NCI-H510A treated with DMSO at 0.1 percent for 48 hours (cell line): Measurements from ENCODE around the gene VEGFB.
"Not testable (repeated sequence)": the region's sequence is repeated elsewhere in the genome, so short reads cannot be mapped to it uniquely, and the experiment has no call there.

Source experiments
- DNase-seq: peaks from one replicate; lab custom pipeline; 2025; lab: John Stamatoyannopoulos, UW

VEGFB gene

DNA sequence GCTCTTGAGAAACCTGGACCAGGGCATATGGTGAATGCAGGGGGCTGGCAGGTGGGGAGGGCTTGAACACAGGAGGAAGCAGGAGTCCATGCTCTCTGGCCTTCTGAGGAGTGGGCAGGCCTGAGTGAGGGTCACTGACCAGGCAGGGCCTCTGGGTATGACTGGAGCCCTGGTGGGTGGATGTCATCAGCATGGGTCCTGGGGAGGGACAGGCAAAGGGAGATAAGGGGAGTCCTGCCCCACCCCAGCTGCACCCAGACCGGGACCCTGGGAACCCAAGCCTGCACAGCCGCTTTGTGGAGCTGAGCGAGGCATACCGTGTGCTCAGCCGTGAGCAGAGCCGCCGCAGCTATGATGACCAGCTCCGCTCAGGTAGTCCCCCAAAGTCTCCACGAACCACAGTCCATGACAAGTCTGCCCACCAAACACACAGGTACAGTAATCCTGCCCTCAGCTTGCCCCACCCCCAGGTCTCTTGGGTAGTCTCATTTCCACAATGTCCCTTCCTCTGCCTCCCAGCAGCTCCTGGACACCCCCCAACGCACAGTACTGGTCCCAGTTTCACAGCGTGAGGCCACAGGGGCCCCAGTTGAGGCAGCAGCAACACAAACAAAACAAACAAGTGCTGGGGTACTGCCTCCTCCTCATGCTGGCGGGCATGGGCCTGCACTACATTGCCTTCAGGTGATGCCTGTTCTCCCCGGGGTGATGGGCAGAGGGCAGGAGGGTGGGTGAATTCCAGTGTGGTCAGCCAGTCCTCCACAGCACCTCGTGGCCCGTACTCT is 2.0 kb upstream of the VEGFB start:
- DNase-seq = no peak

DNA sequence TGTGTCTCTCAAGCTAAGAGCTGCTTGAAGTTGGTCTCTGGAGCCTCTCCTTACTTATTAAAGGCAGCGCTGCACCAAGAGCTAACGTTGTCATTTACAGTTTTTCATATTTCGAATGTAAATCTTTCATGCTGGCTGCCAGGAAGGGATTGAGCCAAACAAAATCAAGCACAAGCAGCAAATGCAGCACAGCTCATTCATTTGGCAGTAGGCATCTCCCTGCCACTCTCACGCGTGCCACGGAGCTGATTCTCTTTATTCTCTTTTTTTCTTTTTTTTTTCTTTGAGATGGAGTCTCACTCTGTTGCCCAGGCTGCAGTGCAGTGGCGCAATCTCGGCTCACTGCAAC is 1.4 kb upstream of the VEGFB start:
- no peak for DNase-seq

DNA sequence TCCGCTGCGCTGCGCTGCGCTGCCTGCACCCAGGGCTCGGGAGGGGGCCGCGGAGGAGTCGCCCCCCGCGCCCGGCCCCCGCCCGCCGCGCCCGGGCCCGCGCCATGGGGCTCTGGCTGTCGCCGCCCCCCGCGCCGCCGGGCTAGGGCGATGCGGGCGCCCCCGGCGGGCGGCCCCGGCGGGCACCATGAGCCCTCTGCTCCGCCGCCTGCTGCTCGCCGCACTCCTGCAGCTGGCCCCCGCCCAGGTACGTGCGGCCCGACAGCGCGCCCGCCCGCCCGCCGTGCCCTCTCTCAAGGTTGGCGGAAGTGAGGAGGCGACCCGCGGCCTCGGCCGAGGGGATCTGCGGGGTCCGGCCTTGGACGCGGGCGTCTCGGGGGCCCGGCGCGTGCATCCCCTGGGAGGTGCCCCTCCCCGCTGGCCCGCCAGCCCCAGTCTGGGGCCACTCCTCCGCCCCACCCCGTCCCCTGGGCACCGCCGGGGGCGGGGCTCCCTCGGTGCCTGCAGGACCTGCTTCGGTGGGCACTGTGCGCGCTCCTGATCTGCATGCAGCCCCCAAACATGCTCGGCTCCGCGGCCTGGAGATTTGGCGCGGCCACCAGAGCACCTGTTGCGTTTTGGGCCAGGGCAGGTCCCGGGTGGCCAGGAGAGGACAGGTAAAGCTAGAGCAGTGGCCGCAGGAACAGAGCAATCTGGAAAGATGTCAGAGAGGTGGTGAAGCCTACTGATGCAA is 429 bp downstream of the VEGFB start:
- no peak for DNase-seq

DNA sequence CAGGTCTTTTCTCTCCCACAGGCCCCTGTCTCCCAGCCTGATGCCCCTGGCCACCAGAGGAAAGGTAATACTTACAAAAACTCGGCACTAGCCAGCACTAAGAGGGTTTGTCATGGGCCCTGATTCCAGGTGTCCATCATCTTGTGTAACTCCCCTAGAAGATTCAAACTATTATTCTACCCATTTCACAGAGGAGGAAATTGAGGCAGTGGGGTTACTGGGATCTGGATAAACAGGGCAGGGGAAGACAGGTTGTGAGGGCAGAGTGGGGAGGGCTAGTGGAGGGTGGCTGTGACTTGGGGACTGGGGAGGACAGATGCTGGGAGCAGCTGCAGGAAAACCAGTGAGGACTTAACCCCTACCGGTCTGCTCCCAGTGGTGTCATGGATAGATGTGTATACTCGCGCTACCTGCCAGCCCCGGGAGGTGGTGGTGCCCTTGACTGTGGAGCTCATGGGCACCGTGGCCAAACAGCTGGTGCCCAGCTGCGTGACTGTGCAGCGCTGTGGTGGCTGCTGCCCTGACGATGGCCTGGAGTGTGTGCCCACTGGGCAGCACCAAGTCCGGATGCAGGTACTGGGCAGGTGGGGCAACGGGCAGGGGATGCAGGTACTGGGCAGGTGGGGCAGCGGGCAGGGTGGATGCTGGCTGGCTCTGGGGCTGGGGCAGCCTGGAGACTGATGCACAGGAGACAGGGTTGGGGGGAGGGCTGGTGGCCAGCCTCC is 1.2 kb downstream of the VEGFB start:
- no peak for DNase-seq

DNA sequence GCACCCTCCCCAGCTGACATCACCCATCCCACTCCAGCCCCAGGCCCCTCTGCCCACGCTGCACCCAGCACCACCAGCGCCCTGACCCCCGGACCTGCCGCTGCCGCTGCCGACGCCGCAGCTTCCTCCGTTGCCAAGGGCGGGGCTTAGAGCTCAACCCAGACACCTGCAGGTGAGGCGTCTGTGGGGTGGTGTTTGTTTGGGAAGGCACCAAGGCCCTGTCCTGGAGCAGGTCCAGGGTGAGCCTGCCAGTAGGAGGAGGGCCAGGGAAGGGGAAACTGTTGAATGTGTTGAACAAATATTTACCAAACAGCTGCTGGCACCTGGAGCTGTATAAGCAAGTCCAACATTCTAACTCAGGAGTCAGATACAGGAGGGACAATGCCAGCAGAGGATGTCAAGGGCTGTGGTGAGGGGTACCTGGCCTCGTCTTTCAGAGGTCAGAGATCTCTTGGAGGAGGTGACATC is 3.1 kb downstream of the VEGFB start:
- DNase-seq = peak; percentile 95

DNA sequence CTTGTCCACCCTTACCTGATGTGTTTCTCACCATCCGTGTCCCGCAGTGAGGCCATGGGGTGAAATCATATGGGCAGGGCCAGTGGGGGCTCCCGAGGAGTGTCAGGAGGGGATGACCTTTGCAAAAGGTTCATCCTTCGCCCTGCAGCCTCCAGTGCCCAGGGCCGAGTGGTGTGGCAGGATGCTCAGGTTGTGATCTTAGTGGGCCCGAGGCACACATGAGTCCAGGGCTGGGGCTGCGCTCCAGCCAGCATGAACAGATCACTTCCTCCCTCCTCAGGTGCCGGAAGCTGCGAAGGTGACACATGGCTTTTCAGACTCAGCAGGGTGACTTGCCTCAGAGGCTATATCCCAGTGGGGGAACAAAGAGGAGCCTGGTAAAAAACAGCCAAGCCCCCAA is 3.7 kb downstream of the VEGFB start:
- DNase-seq = peak; percentile 28

DNA sequence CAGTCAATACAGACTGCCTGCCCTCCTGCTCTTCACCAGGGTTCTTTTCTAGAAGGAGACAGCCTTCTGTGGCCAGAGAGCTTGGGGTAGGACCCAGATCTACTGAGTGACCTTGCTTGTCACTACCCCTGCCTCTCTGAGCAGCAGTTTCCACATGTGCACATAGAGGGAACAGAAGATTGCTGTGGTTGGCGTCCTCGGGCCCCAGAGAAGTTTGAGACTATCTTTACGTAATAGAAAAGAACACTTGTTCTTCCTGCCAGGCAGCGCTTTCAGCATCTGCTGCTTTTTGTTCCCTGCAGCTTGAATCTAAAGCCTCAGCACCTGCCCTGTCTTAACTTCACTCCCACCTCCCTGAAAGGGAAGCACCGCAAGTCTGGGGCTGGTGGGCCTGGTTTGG is 4.6 kb downstream of the VEGFB start:
- DNase-seq = no peak

DNA sequence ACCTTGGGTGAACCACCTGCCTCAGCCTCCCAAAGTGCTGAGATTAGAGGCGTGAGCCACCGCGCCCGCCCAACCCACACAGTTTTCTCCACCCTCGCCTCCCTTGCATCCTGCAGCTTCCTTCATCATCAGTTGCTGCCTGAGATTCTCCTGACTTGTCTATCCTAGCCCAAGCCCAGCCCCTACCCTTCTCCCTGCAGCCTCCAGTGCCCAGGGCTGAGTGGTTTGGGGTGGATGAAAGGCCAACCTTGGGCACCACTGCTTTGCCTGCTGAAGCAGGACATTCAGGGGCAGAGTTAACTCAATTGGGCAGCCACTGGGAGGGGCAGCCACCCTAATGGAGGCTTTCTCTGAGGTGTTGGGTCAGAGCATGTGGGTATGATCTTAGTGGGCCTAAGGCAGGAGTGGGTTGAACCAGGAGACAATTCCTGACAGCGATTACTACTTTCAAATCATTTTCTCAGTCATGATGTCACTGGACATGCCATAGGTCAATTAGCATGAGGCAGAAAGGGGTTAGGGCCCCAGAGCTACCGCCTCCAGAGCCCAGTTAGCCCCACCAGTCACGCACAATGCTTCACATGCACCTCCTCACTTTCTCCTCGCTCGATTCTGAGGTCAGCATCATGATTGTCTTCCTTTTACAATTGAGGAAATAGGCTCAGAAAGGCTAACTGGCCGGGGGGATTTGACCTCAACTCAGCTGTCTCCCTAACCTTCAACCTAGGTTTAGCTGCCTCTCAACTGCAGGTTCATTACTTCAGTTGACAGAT is 5.5 kb downstream of the VEGFB start:
- no peak for DNase-seq

DNA sequence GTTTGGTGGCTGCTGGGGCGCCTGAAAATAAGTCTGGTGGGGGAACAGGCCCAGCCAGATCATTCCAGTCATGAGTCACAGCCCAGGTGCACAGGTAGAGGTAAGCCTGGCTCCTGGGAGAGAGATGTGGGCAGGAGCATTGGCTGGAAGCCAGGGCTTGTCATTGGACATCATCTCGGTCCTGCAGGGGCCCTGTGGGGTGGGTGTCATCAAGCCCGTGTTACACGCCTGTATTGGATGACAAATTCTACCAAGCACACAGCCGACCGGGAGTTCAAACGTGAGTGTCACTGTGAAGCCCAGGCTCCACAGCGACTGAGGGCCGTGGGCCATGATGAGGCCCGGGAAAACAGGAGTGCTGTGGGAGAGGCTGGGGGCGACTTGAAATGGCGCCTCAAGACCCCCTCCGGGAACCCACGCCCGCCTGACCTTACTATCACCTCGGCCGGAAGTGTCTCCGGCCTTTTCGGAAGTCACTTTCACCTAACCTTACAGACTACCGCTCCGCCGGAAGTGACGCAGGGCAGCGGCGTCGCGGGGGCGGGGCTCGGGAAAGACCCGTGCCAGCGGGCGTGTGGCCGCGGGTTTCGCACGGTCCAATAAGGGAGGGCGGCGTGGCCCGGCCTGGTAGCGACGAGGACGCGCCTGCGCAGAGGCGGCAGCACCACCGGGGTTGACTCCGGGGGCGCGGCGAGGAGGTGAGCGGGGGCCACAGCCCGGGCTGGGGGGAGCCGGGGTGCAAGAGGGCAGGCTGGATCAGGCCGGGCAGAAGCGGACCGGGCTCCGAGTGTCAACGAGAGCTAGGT is 6.3 kb downstream of the VEGFB start, which contains the start of gene FKBP2:
Gene FKBP2 (plus strand): TSS at position 661 of the 806 bp plus-strand sequence. CDS start 1,293 bp downstream, outside the sequence.
- DNase-seq = peak; percentile 91

- no peak for DNase-seq
Observed at GRCh38 chr11:64241241-64241490, 6.8 kb downstream of the VEGFB start.

- DNase-seq = peak; percentile 97
Observed at GRCh38 chr11:64241491-64242374, 7.3 kb downstream of the VEGFB start.

DNA sequence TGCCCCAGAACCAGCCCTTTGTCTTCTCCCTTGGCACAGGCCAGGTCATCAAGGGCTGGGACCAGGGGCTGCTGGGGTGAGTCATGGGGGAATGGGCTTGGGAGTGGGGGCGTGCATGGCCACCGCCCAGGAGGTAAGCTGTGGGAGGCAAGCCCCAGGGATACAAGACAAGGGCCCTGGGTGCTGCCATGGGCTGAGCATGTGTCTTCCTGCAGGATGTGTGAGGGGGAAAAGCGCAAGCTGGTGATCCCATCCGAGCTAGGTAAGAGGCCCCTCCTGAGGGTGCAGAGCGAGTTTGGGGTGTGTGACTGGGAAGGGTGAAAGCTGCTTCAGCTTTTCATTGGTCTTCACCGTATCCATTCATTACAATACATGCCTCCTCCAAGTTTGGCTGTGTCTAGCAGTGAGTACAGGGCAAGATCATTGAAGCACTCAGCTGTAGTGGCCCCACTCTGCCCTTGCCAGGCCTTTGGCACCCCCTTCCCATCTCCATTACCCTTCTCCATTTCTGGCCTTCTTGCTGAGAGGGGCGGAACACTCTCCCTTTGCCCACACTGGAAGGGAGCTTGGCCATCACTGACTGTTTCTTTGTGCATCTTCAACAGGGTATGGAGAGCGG is 9.0 kb downstream of the VEGFB start:
- DNase-seq = no peak

GRCh38 chr11:64244107-64244506 is 9.7 kb downstream of the VEGFB start:
- DNase-seq = no peak

DNA sequence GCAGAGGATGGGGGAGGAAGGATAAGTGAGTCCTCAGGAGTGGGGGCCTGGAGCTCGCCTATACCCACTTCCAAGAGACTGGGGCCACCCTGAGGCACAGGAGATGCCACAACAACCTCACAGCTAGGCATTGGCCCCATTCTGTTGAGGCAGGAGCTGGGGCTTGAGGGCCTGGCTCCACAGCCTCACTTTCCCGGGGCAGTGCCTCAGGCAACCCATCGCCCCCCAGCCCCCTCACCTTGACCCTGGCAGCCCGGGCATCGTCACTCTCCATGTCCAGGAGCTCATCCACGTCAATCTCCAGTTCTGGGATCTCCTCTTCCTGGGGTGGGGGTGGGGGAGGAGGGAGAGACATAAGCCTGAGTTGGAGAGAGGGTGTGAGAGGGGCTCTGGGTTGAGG is 10.6 kb downstream of the VEGFB start:
- DNase-seq = no peak

- no peak for DNase-seq
Observed at GRCh38 chr11:64245401-64245796, 11.0 kb downstream of the VEGFB start.

- no peak for DNase-seq
Observed at GRCh38 chr11:64245797-64246620, 11.6 kb downstream of the VEGFB start.

DNA sequence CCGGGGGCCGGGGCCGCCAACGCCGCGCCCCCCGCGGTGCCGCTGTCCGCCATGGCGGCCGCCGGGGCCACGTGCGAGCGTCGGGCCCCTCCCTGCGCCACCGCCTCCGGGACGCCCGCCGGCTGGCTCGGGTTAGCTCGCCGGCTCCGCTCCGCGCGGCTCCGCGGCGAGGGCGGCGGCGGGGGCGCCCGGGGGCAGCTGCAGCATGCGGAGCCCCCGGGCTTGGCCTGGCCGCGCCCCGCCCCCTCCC is 12.2 kb downstream of the VEGFB start:
- DNase-seq = not testable (repeated sequence)

GRCh38 chr11:64246871-64247728 is 12.7 kb downstream of the VEGFB start, which contains the start of gene PPP1R14B:
Gene PPP1R14B (minus strand): TSS chr11:64246943. CDS start chr11:64246673, 270 bp downstream.
- peak; percentile 86 for DNase-seq
